Activated T-helper 1 cell treated with anti-CD3 and anti-CD28 coated beads, Interleukin-12 subunit alpha, Interleukin-12 subunit beta, Interleukin-2, Interleukin-4 antibody, amounts not matched to agents 30 ng/mL and 10 ng/mL and 1 ng/mL, durations not matched to agents 14 hours and 24 hours and 36 hours (primary cell): ENCODE results near the gene LIFR. TPM values are rescaled to one million over a fixed set of nuclear protein-coding genes. Genes with fewer than 3 reads are reported as not detected.
"Not testable (repeated sequence)": the region's sequence is repeated elsewhere in the genome, so short reads cannot be mapped to it uniquely, and the experiment has no call there.

Source experiments
- DNase-seq: peaks from one replicate; pipeline ENCODE4 v3.0.0; 2021; ENCODE audit warnings: low spot score
- H3K27ac Mint-ChIP-seq: one replicate; pipeline ENCODE4 v1.8.0; 2021; ENCODE audit warnings: mild to moderate bottlenecking, mixed read lengths
- H3K27me3 Mint-ChIP-seq: one replicate; pipeline ENCODE4 v1.8.0; 2022; ENCODE audit warnings: mild to moderate bottlenecking, moderate library complexity, mixed read lengths; ENCODE audit not compliant: insufficient read depth
- H3K36me3 Mint-ChIP-seq: one replicate; pipeline ENCODE4 v1.8.0; 2021; ENCODE audit warnings: low read depth, mixed read lengths
- H3K4me1 Mint-ChIP-seq: one replicate; pipeline ENCODE4 v1.8.0; 2021; ENCODE audit warnings: low read depth, mixed read lengths
- H3K4me3 Mint-ChIP-seq: one replicate; pipeline ENCODE4 v1.8.0; 2021; ENCODE audit warnings: mild to moderate bottlenecking, moderate library complexity, mixed read lengths
- H3K9me3 Mint-ChIP-seq: one replicate; pipeline ENCODE4 v1.8.0; 2021; ENCODE audit warnings: mixed read lengths
- intact Hi-C: fragments of 100-400 bp; cut with micrococcal nuclease; formaldehyde crosslinking; loops from one replicate; pipeline ENCODE4 v1.15.1; 2024
- total RNA-seq: library from RNA; stranded (reverse); gene quantifications from 2 replicates; pipeline ENCODE4 v1.2.3, GENCODE V29; 2022

Gene LIFR
- total RNA-seq, result 0.10 and 0.20 TPM in 2 replicates

DNA sequence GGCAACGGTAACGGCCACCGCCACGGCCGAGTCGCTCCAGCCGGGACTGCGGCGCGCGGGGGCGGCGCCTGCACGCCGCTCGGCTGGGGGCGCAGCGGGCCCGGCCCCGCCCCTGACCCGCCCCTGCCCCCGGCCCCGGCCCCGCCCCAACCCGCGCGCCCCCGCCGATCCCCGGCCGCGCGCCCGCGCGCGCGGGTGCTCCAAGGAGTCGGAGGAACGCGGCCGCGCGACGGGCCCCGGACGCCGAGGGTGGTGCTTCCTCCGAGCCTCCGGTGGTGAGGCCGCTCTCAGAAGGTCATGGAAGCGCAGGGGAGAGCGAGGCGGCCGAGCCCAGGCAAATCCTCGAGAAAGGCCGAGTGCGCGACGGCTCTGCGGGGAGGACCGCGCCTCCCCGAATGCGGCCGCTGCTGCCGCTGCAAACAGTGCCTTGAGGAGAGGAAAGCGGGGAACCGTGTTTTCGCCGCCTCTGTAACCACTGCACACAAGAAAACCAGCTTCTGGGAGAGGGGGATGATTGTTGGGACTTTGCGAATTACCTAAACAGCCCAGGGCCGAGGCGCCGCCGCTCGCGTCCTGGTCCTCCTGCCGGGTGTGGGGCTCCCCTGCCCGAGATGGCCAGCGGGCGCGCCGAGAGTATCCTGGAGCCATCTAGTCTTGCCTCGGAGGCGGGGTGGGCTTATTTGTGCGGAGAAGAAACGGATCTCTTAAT is at the start of gene LIFR:
Gene LIFR, minus strand, starts transcription at position 48 of the 709 bp plus-strand sequence. CDS start 25,999 bp downstream, outside the sequence.
- intact Hi-C loops, result loop anchor here (5.0 kb wide), 1 partner anchor 521 kb away; no protein-coding TSS in a partner anchor
- peak within 1 kb of the TSS; percentile 85 for H3K4me3 Mint-ChIP-seq
- peak within 1 kb of the TSS; percentile 8 for H3K27ac Mint-ChIP-seq
- no peaks in the 10 kb centered on the region for H3K9me3 Mint-ChIP-seq
- peaks cover 68% of the 10 kb centered on the region for H3K27me3 Mint-ChIP-seq
- peaks cover 5% of the 10 kb centered on the region for H3K4me1 Mint-ChIP-seq
- no peaks in the 10 kb centered on the region for H3K36me3 Mint-ChIP-seq
- DNase-seq, result peak; percentile 47

- H3K4me1 Mint-ChIP-seq, result no peaks in the 10 kb centered on the region
- no peaks in the 10 kb centered on the region for H3K36me3 Mint-ChIP-seq
- H3K27me3 Mint-ChIP-seq, result no peaks in the 10 kb centered on the region
- no peak for DNase-seq
- no peaks in the 10 kb centered on the region for H3K9me3 Mint-ChIP-seq
- no peak overlapping the region for H3K27ac Mint-ChIP-seq
- intact Hi-C loops, result no loop called here
- H3K4me3 Mint-ChIP-seq, result no peak overlapping the region
Measured at GRCh38 chr5:38605610-38606009, 49.2 kb upstream of the LIFR start.

DNA sequence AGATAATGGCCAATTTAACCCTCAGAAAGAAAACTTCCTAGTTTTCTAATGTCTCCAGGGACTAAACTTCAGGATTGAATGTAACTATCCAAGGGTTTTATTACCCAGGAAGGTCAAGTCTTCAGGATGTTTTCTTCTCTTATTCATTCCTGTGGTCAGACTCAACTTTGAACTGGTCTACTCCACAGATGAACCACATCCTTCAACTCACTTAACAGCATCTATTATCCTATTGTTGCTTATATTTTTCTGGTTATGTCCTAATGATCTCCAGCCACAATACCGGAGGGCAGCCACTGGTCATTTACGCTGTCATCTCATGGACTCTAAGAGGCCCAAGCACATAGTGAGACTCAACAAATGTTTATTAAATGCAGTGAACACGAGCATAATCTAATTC is 47.2 kb upstream of the LIFR start:
- Mint-ChIP-seq H3K4me1 (no peaks in the 10 kb centered on the region), H3K36me3 (no peaks in the 10 kb centered on the region)
- intact Hi-C loops, result no loop called here

DNA sequence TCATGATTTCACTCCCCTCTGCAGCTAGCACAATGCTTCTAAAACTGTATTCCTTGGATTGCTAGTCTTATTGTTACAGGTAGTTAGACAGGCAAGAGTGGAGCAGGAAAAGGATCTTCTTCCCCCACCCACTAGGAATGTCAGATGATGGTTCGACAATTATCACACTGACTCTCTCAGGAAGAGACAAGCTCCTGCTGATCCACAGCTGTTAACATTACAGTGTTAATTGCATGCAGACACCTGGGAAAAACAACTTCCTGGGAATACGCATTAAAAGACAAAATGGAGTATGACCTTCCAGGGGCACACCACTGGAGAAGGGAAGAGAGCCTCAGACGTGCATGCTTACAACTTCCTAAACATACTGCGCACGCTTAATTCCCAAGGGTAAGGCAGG is 46.2 kb upstream of the LIFR start:
- no peak overlapping the region for H3K4me3 Mint-ChIP-seq
- intact Hi-C loops, result no loop called here
- H3K27me3 Mint-ChIP-seq, result no peaks in the 10 kb centered on the region
- H3K27ac Mint-ChIP-seq, result no peak overlapping the region
- no peaks in the 10 kb centered on the region for H3K9me3 Mint-ChIP-seq
- no peaks in the 10 kb centered on the region for H3K4me1 Mint-ChIP-seq
- no peaks in the 10 kb centered on the region for H3K36me3 Mint-ChIP-seq
- DNase-seq, result no peak

More for the DNA sequence above, 47.2 kb upstream of the LIFR start:
- Mint-ChIP-seq H3K4me3 (no peak overlapping the region), H3K27ac (no peak overlapping the region), H3K27me3 (no peaks in the 10 kb centered on the region), H3K9me3 (no peaks in the 10 kb centered on the region)
- no peak for DNase-seq

- intact Hi-C loops, result no loop called here
- Mint-ChIP-seq H3K4me1 (no peaks in the 10 kb centered on the region), H3K4me3 (no peak overlapping the region), H3K27ac (no peak overlapping the region), H3K9me3 (no peaks in the 10 kb centered on the region), H3K36me3 (no peaks in the 10 kb centered on the region), H3K27me3 (no peaks in the 10 kb centered on the region)
- DNase-seq, result no peak
Measured at GRCh38 chr5:38601863-38602298, 45.4 kb upstream of the LIFR start.

DNA sequence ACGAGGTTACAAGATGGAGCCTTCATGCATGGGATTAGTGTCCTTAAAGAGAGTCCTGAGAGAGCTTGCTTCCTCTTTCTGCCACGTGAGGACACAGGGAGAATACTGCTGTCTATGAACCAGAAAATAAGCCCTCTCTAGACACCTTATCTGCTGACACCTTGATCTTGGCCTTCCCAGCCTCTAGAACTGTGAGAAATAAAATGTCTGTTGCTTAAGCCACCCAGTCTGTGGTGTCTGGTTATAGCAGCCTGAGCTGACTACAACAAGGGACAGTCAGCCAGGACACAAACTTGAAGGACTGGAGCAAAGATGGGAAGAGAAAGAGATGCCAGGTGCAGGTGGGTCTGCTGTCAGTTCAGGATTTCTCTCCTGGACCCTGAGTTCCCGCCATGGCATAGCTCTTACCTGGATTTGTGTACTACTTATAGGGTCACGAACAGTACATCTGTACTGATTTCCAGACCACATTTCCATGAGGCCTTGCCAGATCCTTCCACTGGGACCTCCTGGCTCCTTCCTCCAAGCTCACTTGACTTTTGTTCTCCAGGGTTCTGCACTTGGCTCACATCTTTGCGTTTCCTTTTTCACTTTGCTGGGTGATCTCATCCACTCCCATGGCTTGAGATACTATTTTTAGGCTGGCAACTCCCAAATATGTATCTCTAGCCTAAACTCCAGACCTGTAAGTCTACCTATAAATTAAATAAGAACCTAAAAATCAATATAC is 44.9 kb upstream of the LIFR start:
- Mint-ChIP-seq H3K27ac (no peak overlapping the region), H3K4me1 (no peaks in the 10 kb centered on the region), H3K4me3 (no peak overlapping the region), H3K9me3 (no peaks in the 10 kb centered on the region), H3K27me3 (no peaks in the 10 kb centered on the region), H3K36me3 (no peaks in the 10 kb centered on the region)
- intact Hi-C loops, result no loop called here
- DNase-seq, result no peak

- Mint-ChIP-seq H3K9me3 (no peaks in the 10 kb centered on the region), H3K4me1 (no peaks in the 10 kb centered on the region), H3K36me3 (no peaks in the 10 kb centered on the region), H3K27me3 (no peaks in the 10 kb centered on the region), H3K4me3 (no peak overlapping the region), H3K27ac (no peak overlapping the region)
- intact Hi-C loops, result no loop called here
- DNase-seq, result no peak
Measured at GRCh38 chr5:38600329-38601045, 44.0 kb upstream of the LIFR start.

GRCh38 chr5:38599751-38600150 is 43.3 kb upstream of the LIFR start:
- intact Hi-C loops, H3K36me3 Mint-ChIP-seq, H3K27me3 Mint-ChIP-seq, H3K4me1 Mint-ChIP-seq, H3K27ac Mint-ChIP-seq, H3K9me3 Mint-ChIP-seq, DNase-seq, H3K4me3 Mint-ChIP-seq: not testable (repeated sequence)

- no peaks in the 10 kb centered on the region for H3K36me3 Mint-ChIP-seq
Measured at GRCh38 chr5:38598994-38599617, 42.7 kb upstream of the LIFR start.

DNA sequence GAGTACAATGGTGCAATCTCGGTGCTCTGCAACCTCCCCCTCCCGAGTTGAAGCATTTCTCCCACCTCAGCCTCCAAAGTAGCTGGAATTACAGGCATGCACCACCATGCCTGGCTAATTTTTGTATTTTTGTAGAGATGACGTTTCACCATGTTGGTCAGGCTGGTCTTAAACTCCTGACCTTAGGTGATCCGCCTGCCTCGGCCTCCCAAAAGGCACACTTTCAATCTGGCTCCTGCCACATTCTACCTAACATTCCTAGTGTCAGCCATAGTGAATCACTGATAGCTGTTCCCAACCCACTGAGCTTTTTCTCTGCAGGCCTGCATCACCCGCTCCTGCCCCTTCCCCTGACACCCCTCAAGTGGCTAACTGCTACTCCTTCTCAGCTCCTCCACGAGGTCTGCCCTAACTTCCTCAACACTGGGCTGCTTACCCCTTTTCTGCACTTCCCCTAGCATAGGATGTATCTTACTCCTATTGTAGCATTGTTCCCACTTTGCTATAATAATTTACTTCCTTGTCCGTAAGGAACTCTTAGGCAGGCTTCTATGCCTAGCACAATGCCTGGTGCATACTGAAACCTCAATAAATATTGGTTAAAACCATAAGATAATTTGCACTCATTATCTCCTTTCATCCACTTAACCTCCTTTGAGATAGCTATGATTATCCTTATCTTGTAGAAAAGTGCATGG is 42.0 kb upstream of the LIFR start:
- Mint-ChIP-seq H3K27ac (no peak overlapping the region), H3K27me3 (no peaks in the 10 kb centered on the region), H3K36me3 (no peaks in the 10 kb centered on the region), H3K4me1 (no peaks in the 10 kb centered on the region), H3K4me3 (no peak overlapping the region), H3K9me3 (no peaks in the 10 kb centered on the region)
- intact Hi-C loops, result no loop called here
- no peak for DNase-seq

More at GRCh38 chr5:38598994-38599617, 42.7 kb upstream of the LIFR start:
- H3K9me3 Mint-ChIP-seq, result no peaks in the 10 kb centered on the region
- no peaks in the 10 kb centered on the region for H3K27me3 Mint-ChIP-seq
- intact Hi-C loops, result no loop called here
- H3K27ac Mint-ChIP-seq, result no peak overlapping the region
- H3K4me3 Mint-ChIP-seq, result no peak overlapping the region
- H3K4me1 Mint-ChIP-seq, result no peaks in the 10 kb centered on the region
- DNase-seq, result no peak

DNA sequence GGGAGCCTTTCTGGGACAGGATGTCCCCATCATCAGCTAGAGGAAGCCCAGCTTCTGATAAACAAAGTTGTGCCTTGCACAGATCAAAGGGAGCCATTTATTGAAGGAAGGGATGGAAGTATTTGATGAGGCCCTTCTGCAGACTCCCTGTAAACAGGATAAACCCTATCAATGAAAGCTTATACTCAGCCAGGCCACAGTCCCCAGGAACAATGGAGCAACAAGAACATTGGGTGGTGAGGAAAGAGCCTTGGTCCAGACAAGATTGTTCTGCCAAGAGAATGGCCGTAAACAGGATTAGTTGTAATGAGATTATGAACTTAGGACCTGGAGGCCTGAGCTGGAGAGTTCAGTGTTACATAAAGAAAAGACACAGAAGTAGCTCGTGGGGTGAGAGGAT is 40.5 kb upstream of the LIFR start:
- Mint-ChIP-seq H3K27ac (no peak overlapping the region), H3K9me3 (no peaks in the 10 kb centered on the region), H3K4me3 (no peak overlapping the region), H3K27me3 (no peaks in the 10 kb centered on the region), H3K36me3 (no peaks in the 10 kb centered on the region), H3K4me1 (no peaks in the 10 kb centered on the region)
- intact Hi-C loops, result no loop called here
- DNase-seq, result no peak

DNA sequence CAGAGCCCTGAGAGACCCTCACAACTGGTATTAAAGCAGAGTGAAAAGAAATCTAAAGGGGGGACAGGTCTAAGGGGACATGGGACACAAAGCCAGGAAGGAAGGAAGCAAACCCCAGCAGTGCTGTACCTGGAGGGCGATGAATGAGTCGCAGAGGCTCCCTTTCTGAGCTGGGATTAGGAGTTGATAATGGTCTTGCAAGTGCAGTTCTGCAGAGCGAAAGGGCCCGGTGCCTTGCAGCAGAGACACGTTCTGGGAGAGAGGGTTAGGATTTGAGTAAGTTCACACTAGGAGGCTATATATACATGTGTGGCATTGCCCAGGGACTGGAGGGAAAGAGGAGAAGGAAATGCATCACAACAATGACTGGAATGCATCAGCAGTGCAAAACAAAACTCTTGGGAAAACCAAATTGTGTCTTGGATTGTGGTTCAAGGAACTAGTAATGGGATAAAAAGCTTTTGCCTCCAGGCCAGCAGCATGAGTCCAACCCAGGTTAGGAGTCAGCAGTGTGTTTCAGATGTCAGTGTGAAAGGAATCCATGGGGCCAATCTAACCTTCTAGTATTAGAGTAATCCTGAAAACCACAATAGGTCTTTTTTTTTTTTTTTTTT is 38.8 kb upstream of the LIFR start:
- H3K4me3 Mint-ChIP-seq, result no peak overlapping the region
- no peak for DNase-seq
- H3K27ac Mint-ChIP-seq, result no peak overlapping the region
- no peaks in the 10 kb centered on the region for H3K4me1 Mint-ChIP-seq
- H3K9me3 Mint-ChIP-seq, result no peaks in the 10 kb centered on the region
- no peaks in the 10 kb centered on the region for H3K36me3 Mint-ChIP-seq
- intact Hi-C loops, result no loop called here
- no peaks in the 10 kb centered on the region for H3K27me3 Mint-ChIP-seq
